Vagina (tissue), 2 donors: ENCODE results near the gene HEATR5A. TPM values are rescaled to one million over a fixed set of nuclear protein-coding genes. Genes with fewer than 3 reads are reported as not detected.

Experiments
- DNase-seq, 2 donors: peaks; one replicate each; pipeline ENCODE4 v3.0.0-alpha.2; 2017; ENCODE audit errors: extremely low spot score in 2 of 2
- H3K27ac ChIP-seq: fragments of 200-600 bp; sonication (generic); one replicate; pipeline ENCODE4 v1.5.1; 2019
- H3K27me3 ChIP-seq: fragments of 200-600 bp; sonication (generic); one replicate; pipeline ENCODE4 v1.5.1; 2019
- H3K36me3 ChIP-seq, 2 donors: fragments of 200-600 bp; sonication (generic); one replicate each; pipeline ENCODE4 v1.5.1; 2017 to 2019
- H3K4me1 ChIP-seq: fragments of 200-600 bp; sonication (generic); one replicate; pipeline ENCODE4 v1.5.1; 2019
- H3K4me3 ChIP-seq, 2 donors: fragments of 200-600 bp; sonication (generic); 1 replicate in 1 of 2; 2 replicates in 1 of 2; pipeline ENCODE4 v1.5.1; 2016 to 2019
- H3K9me3 ChIP-seq: fragments of 200-600 bp; sonication (generic); one replicate; pipeline ENCODE4 v1.5.1; 2019
- CTCF ChIP-seq, 3 experiments: fragments of 450-650 bp in 2 of 3; fragments of 200-600 bp in 1 of 3; sonication (generic) in 1 of 3; IDR thresholded peaks; one replicate each; pipeline ENCODE4 v1.5.1; 2017 to 2019; ENCODE audit warnings: antibody characterized with exemption in 3 of 3, mild to moderate bottlenecking in 2 of 3, moderate library complexity in 2 of 3
- POLR2A ChIP-seq, 2 donors: fragments of 450-650 bp; IDR thresholded peaks; one replicate each; pipeline ENCODE4 v1.6.1; 2017; ENCODE audit warnings: antibody characterized with exemption in 2 of 2, mild to moderate bottlenecking in 2 of 2, moderate library complexity in 2 of 2
- POLR2AphosphoS5 ChIP-seq, 2 donors: sonication (generic); formaldehyde crosslinking; IDR thresholded peaks; one replicate each; pipeline ENCODE4 v1.9.0; 2017; ENCODE audit warnings: antibody characterized with exemption in 2 of 2, mild to moderate bottlenecking in 2 of 2, low read depth in 1 of 2; ENCODE audit not compliant: insufficient read depth in 1 of 2
- intact Hi-C: fragments of 100-400 bp; cut with DNase I; formaldehyde crosslinking; loops from one replicate; pipeline ENCODE4 v1.15.1; 2023
- total RNA-seq: library from RNA; depleted of rRNA; stranded (reverse); fragments of >200 nt; gene quantifications from one replicate; pipeline ENCODE4 v1.2.3, GENCODE V29; 2016

HEATR5A gene
- total RNA-seq, 1 donor from 2014 or later = 16.9 TPM

- Histone ChIP-seq H3K9me3 (no peaks in the 10 kb centered on the region), H3K27me3 (no peaks in the 10 kb centered on the region), H3K4me3 (no peak overlapping the region), H3K4me1 (peaks cover 6% of the 10 kb centered on the region), H3K27ac (no peak overlapping the region), H3K36me3 (no peaks in the 10 kb centered on the region)
- TF ChIP-seq POLR2AphosphoS5 (IDR thresholded peaks at IDR 0.05; ENCODE audit: insufficient read depth in 1 of 2, low read depth in 1 of 2) = no peak
- no peak for TF ChIP-seq CTCF (IDR thresholded peaks at IDR 0.05)
- no peak for TF ChIP-seq POLR2A (IDR thresholded peaks at IDR 0.05)
- DNase-seq = no peak
- intact Hi-C loops = no loop called here
Measured at GRCh38 chr14:31253746-31254471, 166.4 kb downstream of the HEATR5A start.

GRCh38 chr14:31252865-31253264 lies 167.5 kb downstream of the HEATR5A start:
- no peak for DNase-seq

GRCh38 chr14:31251028-31251958 lies 169.1 kb downstream of the HEATR5A start:
- Histone ChIP-seq H3K4me3 (no peak overlapping the region), H3K27ac (no peak overlapping the region), H3K27me3 (no peaks in the 10 kb centered on the region), H3K36me3 (no peaks in the 10 kb centered on the region), H3K4me1 (peaks cover 6% of the 10 kb centered on the region), H3K9me3 (no peaks in the 10 kb centered on the region)
- intact Hi-C loops = no loop called here
- TF ChIP-seq CTCF (IDR thresholded peaks at IDR 0.05) (no peak), POLR2AphosphoS5 (IDR thresholded peaks at IDR 0.05; ENCODE audit: insufficient read depth in 1 of 2, low read depth in 1 of 2) (peak in 1 of 2 donors; percentile 17), POLR2A (IDR thresholded peaks at IDR 0.05) (no peak)
- no peak for DNase-seq

More at GRCh38 chr14:31252865-31253264, 167.5 kb downstream of the HEATR5A start:
- no peak for TF ChIP-seq POLR2AphosphoS5 (IDR thresholded peaks at IDR 0.05; ENCODE audit: insufficient read depth in 1 of 2, low read depth in 1 of 2)
- TF ChIP-seq CTCF (IDR thresholded peaks at IDR 0.05) = no peak
- no peak for TF ChIP-seq POLR2A (IDR thresholded peaks at IDR 0.05)
- H3K4me1 ChIP-seq = peaks cover 6% of the 10 kb centered on the region
- no peak overlapping the region for H3K27ac ChIP-seq
- H3K4me3 ChIP-seq = no peak overlapping the region
- no peaks in the 10 kb centered on the region for H3K27me3 ChIP-seq
- intact Hi-C loops = no loop called here
- H3K36me3 ChIP-seq = no peaks in the 10 kb centered on the region
- H3K9me3 ChIP-seq = no peaks in the 10 kb centered on the region

GRCh38 chr14:31244626-31245025 lies 175.7 kb downstream of the HEATR5A start:
- peak overlapping the region; percentile 59 for H3K27ac ChIP-seq
- H3K36me3 ChIP-seq = no peaks in the 10 kb centered on the region
- peaks cover 7% of the 10 kb centered on the region for H3K4me1 ChIP-seq
- H3K9me3 ChIP-seq = no peaks in the 10 kb centered on the region
- TF ChIP-seq CTCF (IDR thresholded peaks at IDR 0.05) = no peak
- TF ChIP-seq POLR2A (IDR thresholded peaks at IDR 0.05) = no peak
- TF ChIP-seq POLR2AphosphoS5 (IDR thresholded peaks at IDR 0.05; ENCODE audit: insufficient read depth in 1 of 2, low read depth in 1 of 2) = no peak
- no peak for DNase-seq
- intact Hi-C loops = no loop called here
- no peak overlapping the region for H3K4me3 ChIP-seq
- H3K27me3 ChIP-seq = no peaks in the 10 kb centered on the region
